MCF 10A (cell line): ENCODE data around the gene FAM171A1. TPM values are rescaled to one million over a fixed set of nuclear protein-coding genes. Genes with fewer than 3 reads are reported as not detected.

Experiments
- BruUV-seq: library from RNA; stranded (reverse); fragments of 400-500 nt; replicated peaks from 2 replicates; lab custom pipeline; 2021; lab: Mats Ljungman, UMichigan
- CTCF ChIA-PET: fragments of 300-600 bp; sonication (Branson Sonifier 250); formaldehyde crosslinking; extraction: SDS; loops from one replicate; lab custom pipeline; 2021; ENCODE audit warnings: antibody characterized with exemption, inconsistent platforms; lab: Yijun Ruan, JAX
- POLR2A ChIA-PET: fragments of 300-600, 350-650 bp; sonication (Branson Sonifier 250); formaldehyde crosslinking; extraction: SDS; loops from one replicate; lab custom pipeline; 2020; ENCODE audit warnings: antibody characterized with exemption, inconsistent platforms; lab: Yijun Ruan, JAX
- DNase-seq: peaks from one replicate; pipeline ENCODE4 v3.0.0-alpha.2; 2018; ENCODE audit not compliant: unreplicated experiment
- H3K27ac Mint-ChIP-seq: one replicate; pipeline ENCODE4 v1.8.0; 2022; ENCODE audit warnings: mild to moderate bottlenecking, low read depth, mixed read lengths; ENCODE audit not compliant: unreplicated experiment
- H3K27me3 Mint-ChIP-seq: one replicate; pipeline ENCODE4 v1.8.0; 2022; ENCODE audit warnings: mixed read lengths; ENCODE audit not compliant: insufficient read depth, unreplicated experiment
- H3K36me3 Mint-ChIP-seq: one replicate; pipeline ENCODE4 v1.8.0; 2022; ENCODE audit warnings: mild to moderate bottlenecking, moderate library complexity, mixed read lengths; ENCODE audit not compliant: insufficient read depth, unreplicated experiment
- H3K4me1 Mint-ChIP-seq: one replicate; pipeline ENCODE4 v1.8.0; 2022; ENCODE audit warnings: mixed read lengths; ENCODE audit not compliant: insufficient read depth, unreplicated experiment
- H3K4me3 Mint-ChIP-seq: one replicate; pipeline ENCODE4 v1.8.0; 2022; ENCODE audit warnings: mild to moderate bottlenecking, moderate library complexity, mixed read lengths; ENCODE audit not compliant: unreplicated experiment
- H3K9me3 Mint-ChIP-seq: one replicate; pipeline ENCODE4 v1.8.0; 2022; ENCODE audit warnings: mixed read lengths; ENCODE audit not compliant: unreplicated experiment
- CTCF ChIP-seq: fragments of 200-600 bp; IDR thresholded peaks from one replicate; pipeline ENCODE4 v1.8.0; 2022; ENCODE audit warnings: antibody characterized with exemption, mild to moderate bottlenecking; ENCODE audit not compliant: unreplicated experiment
- intact Hi-C: fragments of 100-400 bp; cut with micrococcal nuclease; formaldehyde crosslinking; loops from 2 replicates; pipeline ENCODE4 v1.14.1; 2022
- total RNA-seq: library from RNA; stranded (reverse); gene quantifications from 2 replicates; pipeline ENCODE4 v1.2.3, GENCODE V29; 2022

The FAM171A1 gene
- total RNA-seq, 1 experiment from 2014 or later = 9.3 TPM

- Mint-ChIP-seq H3K4me3 (peak overlapping the region; percentile 10), H3K36me3 (no peaks in the 10 kb centered on the region), H3K9me3 (no peaks in the 10 kb centered on the region), H3K27me3 (no peaks in the 10 kb centered on the region), H3K27ac (no peak overlapping the region), H3K4me1 (peaks cover 8% of the 10 kb centered on the region)
- no TSS peak for BruUV-seq
- no peak for TF ChIP-seq CTCF
- POLR2A ChIA-PET = interaction anchor here (1.0 to 2.1 kb wide), 3 partner anchors 20 to 35 kb away, joined by 3 to 9 read pairs (median 3); no protein-coding TSS in a partner anchor
- peak; percentile 41 for DNase-seq
- intact Hi-C loops = loop anchor here (5.0 kb wide), 1 partner anchor 34 kb away; the partner anchor contains the start of gene NMT2
- CTCF ChIA-PET = interaction anchor here (0.7 to 2.1 kb wide), 4 partner anchors 9 to 65 kb away, joined by 3 to 5 read pairs (median 4); no protein-coding TSS in a partner anchor
Observed at GRCh38 chr10:15201589-15202300, 169.3 kb downstream of the FAM171A1 start.

DNA sequence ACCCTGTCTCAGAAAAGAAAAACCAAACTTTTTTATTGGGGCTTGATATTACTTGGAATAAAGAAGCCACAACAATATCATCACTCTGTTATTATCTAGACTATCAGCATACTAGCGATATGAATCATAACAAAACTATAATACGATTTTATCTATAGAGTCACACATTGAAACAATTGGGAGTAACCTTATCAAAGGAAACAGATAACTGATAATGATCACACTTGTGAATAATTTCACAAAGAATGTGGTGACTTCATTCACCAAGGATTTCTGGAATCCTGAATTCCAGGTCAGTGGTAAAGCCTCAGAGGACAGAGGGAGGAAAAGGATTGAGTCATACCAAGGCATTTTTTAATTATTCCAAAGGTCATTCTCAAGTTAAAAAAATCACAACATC, 170.5 kb downstream of the FAM171A1 start:
- no peaks in the 10 kb centered on the region for H3K36me3 Mint-ChIP-seq
- ChIA-PET POLR2A (interaction anchor here (1.3 to 1.6 kb wide), 2 partner anchors 28 to 32 kb away, joined by 3 to 5 read pairs; partner anchors contain the start of gene NMT2), CTCF (no interaction called here)
- H3K4me3 Mint-ChIP-seq = no peak overlapping the region
- peaks cover 8% of the 10 kb centered on the region for H3K4me1 Mint-ChIP-seq
- no peaks in the 10 kb centered on the region for H3K27me3 Mint-ChIP-seq
- intact Hi-C loops = loop anchor here (5.0 kb wide), 1 partner anchor 33 kb away; the partner anchor contains the start of gene NMT2
- BruUV-seq = no TSS peak
- H3K27ac Mint-ChIP-seq = no peak overlapping the region
- peak; percentile 57 for DNase-seq
- H3K9me3 Mint-ChIP-seq = no peaks in the 10 kb centered on the region
- TF ChIP-seq CTCF = no peak

DNA sequence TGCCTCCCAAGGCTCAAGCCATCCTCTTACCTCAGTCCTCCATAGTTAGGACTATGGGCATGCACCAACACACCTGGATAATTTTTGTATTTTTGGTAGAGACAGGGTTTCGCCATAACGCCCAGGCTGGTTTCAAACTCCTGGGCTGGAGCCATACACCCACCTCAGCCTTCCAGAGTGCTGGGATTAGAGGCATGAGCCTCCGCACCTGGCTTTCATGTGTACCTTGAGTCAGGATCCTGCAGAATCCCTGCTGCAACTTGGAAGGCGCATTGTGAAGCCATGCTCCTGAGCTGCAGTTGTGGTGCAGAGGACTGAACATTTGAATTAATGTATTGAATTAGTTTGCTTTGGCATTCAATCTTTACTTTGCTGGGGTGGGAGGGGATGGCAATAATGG, 173.2 kb downstream of the FAM171A1 start:
- Mint-ChIP-seq H3K4me1 (peaks cover 8% of the 10 kb centered on the region), H3K27me3 (no peaks in the 10 kb centered on the region), H3K36me3 (no peaks in the 10 kb centered on the region), H3K4me3 (no peak overlapping the region), H3K27ac (no peak overlapping the region), H3K9me3 (no peaks in the 10 kb centered on the region)
- intact Hi-C loops = no loop called here
- CTCF ChIA-PET = interaction anchor here (0.6 kb wide), 2 partner anchors 13 to 43 kb away, joined by 3 to 4 read pairs; no protein-coding TSS in a partner anchor
- POLR2A ChIA-PET = no interaction called here
- no TSS peak for BruUV-seq
- DNase-seq = no peak
- no peak for TF ChIP-seq CTCF

GRCh38 chr10:15197276-15197675, 173.8 kb downstream of the FAM171A1 start:
- Mint-ChIP-seq H3K27ac (no peak overlapping the region), H3K36me3 (no peaks in the 10 kb centered on the region), H3K27me3 (no peaks in the 10 kb centered on the region), H3K9me3 (no peaks in the 10 kb centered on the region), H3K4me3 (no peak overlapping the region), H3K4me1 (peaks cover 8% of the 10 kb centered on the region)
- ChIA-PET CTCF (interaction anchor here (0.6 to 0.7 kb wide), 2 partner anchors 44 to 264 kb away, joined by 3 read pairs; no protein-coding TSS in a partner anchor), POLR2A (interaction anchor here (0.7 kb wide), 1 partner anchor 25 kb away, joined by 4 read pairs; no protein-coding TSS in a partner anchor)
- no peak for TF ChIP-seq CTCF
- no peak for DNase-seq
- no TSS peak for BruUV-seq
- intact Hi-C loops = no loop called here
